Pulmonary artery endothelial cell (primary cell): ENCODE data around the gene TOGARAM2. TPM values are rescaled to one million over a fixed set of nuclear protein-coding genes. Genes with fewer than 3 reads are reported as not detected.

Experiments used
- DNase-seq: peaks from one replicate; pipeline ENCODE4 v3.0.0-alpha.2; 2011; ENCODE audit warnings: low read depth, low spot score
- total RNA-seq: library from RNA; depleted of rRNA; stranded (reverse); fragments of >200 nt; gene quantifications from 2 replicates; pipeline ENCODE4 v1.2.3, GENCODE V29; 2014

TOGARAM2 gene
- total RNA-seq = 0.14 TPM in 1 of 2 replicates, not detected in the other

DNA sequence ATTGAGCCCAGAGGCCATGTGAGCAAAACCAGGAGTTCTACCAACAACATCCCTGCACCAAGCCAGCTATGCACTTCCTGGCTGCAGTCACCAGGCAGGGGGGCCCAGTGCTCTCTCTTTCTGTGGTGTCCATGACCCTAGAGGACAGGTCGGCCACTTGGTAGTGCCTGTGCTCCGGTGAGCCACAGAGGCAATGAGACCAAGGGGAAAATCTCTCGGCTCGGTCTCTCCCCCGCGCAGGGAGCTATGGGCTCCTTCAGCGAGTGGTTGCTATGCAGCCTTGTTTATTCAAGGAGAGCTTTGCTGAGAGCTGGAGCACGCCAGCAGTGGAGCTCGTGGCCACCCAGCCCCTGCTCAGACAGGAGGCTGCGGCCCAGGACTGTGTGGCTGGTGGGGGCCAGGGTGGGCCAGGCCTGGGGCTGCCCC is at the start of gene TOGARAM2:
Gene TOGARAM2 (plus strand): TSS at position 283 of the 426 bp plus-strand sequence. CDS start 13,537 bp downstream, outside the sequence.
- DNase-seq = no peak

- no peak for DNase-seq
Measured at GRCh38 chr2:28934769-28935168, 46.3 kb upstream of the TOGARAM2 start.

GRCh38 chr2:28941008-28941407 is 40.1 kb upstream of the TOGARAM2 start:
- DNase-seq = no peak

DNA sequence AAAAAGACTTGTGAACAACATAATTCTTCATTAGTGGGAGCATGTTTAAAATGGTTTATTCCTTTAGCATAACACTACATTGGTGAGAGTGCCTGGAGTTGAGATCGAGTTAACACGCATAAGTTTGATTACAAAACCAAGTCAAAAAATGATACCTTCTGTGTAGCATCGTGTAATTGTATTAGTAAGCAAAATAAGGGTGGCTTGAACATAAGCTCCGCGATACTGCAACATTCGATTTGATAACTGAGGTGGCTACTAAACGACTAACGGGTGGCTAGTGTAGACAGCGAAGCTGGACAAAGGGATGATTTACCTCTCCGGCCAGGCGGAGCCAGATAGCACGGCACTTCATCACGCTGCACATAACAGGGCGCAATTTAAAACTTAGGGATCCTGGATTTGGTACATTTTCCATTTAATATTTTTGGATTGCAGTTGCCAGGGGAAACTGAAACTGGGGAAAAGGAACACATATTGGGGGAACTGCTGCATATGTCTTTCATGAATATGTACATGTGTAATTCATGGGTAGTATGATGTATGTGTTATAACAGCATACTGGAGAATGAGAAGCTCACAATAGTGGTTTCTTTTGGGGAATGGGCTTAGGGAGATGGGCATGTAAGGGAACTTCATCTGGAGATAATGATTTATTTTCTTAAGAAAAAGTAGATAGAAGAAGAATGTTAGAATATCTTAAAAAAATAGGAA is 36.4 kb upstream of the TOGARAM2 start:
- DNase-seq = no peak

GRCh38 chr2:28948160-28948559 is 32.9 kb upstream of the TOGARAM2 start:
- DNase-seq = no peak

- DNase-seq = no peak
Measured at GRCh38 chr2:28949190-28949589, 31.9 kb upstream of the TOGARAM2 start.

GRCh38 chr2:28949617-28950305 is 31.3 kb upstream of the TOGARAM2 start:
- DNase-seq = no peak

DNA sequence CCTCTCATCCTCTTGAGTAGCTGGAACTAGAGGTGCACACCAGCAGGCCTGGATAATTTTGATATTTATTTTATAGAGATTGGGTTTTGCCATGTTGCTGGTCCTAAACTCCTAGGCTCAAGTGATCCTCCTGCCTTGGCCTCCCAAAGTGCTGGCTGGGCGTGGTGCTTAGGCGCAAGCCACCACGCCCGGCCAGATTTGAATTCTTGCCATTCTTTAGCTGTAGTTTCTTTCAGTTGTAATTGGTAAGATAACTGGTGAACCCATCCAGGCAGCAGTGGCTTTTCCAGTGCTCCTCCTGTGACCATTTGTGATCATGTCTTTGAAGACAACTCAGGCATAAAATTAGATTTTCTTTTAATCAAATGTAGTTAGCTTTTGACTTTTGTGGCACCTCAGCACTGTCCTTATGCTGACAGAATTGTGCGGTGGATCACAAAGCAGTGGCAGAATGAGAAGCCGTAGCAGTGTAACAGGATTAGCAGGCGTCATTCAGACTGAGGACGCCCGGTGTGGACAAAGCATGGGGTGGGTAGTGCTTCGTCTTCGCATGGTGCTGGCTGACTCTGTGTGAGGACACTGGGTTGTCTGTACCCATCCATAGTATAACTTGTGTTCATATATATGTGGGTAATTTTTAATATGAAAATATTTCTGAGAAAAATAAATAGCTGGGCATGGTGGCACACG is 30.0 kb upstream of the TOGARAM2 start:
- no peak for DNase-seq

DNA sequence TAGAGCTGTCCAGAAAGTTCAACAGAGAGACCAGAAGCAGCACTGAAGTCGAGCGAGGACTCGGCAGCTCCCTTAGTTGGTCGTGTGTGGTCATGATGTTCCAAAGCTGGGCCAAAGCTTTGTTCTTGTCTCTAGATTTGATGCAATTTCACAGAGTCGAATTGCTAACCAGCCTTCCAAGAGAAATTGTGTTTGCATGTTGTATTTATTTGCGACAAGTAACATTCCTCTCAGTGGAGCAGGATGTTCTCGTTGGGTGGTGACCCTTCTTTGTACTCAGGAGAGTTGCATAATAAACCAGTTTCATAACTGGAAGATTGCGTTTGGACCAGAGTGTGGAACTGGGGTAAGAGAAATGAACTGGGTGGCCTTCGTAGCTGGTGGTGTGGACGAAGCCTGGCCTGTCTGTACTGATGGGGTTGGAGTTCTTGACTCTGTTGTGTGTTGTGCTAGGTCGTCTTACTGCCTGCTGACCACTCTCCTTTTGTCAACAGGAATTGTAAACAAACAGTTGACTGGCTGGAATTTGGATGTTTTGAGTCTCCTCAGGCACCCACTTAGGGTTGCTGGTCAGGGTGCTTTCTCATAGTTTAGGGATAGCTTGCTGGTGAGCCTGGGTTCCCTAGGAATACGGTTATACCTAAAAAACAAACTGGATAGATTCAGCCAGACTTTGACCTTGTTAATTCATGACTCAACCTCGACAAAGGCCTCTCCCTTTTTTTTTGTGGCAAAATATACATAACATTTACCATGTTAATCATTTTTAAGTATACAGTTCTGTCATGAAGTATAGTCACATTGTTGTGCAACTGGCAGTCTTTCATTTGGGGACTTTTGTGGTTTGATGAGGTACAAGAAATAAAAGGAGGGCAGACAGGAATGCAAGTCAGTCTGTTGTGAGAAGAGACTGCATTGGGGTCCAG is 28.9 kb upstream of the TOGARAM2 start:
- no peak for DNase-seq

DNA sequence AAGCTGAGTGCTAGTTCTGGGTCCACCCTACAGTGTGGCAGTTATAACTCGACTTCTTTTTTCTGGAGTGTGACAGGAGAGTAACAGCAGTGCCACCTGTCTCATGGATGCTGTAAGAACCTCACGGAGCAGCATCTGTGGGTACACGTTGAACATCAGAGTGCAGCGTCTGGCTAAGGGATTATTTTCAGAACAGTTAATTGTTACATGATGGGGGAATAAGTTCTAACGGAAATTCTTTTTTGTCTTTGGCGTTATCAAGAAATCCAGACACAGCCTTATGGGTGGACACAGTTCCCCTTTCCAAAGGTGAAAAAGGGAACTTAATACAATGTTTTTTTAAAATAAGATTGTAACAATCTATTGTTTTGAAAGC is 28.3 kb upstream of the TOGARAM2 start:
- DNase-seq = no peak

GRCh38 chr2:28955467-28955866 is 25.6 kb upstream of the TOGARAM2 start:
- no peak for DNase-seq

- DNase-seq = no peak
Measured at GRCh38 chr2:28956415-28956826, 24.7 kb upstream of the TOGARAM2 start.

DNA sequence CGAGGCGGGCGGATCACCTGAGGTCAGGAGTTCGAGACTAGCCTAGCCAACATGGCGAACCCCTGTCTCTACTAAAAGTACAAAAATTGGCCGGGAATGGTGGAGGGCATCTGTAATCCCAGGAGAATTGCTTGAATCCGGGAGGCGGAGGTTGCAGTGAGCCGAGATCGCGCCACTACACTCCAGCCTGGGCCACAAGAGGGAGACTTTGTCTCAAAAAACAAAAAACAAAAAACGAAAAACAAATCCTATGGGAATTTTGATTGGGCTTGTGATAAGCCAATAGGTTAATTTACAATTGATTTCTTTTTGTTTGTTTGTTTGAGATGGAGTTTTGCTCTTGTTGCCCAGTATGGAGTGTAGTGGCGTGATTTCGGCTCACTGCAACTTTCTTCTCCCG is 24.2 kb upstream of the TOGARAM2 start:
- no peak for DNase-seq

DNA sequence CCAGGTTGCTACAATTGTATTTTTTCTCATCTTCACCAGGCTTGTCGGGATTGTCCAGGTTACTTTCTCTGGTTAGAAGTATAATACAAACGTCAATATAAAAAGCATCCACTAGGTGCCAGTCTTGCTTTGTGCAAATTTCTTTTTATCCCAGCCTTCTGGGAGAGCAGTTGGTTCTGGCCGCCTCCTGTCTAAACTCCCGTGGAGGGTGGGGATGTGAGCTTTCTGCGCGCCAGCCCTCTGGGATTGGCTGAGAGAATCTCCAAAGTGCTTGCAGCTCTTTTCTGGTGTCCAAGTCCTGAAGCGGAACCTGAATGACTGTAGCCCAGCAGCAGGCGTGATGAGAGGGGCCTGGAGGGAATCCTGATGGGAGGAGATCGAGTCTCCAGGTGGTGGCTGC is 22.4 kb upstream of the TOGARAM2 start:
- DNase-seq = peak; percentile 11

GRCh38 chr2:28960401-28960800 is 20.7 kb upstream of the TOGARAM2 start:
- no peak for DNase-seq

DNA sequence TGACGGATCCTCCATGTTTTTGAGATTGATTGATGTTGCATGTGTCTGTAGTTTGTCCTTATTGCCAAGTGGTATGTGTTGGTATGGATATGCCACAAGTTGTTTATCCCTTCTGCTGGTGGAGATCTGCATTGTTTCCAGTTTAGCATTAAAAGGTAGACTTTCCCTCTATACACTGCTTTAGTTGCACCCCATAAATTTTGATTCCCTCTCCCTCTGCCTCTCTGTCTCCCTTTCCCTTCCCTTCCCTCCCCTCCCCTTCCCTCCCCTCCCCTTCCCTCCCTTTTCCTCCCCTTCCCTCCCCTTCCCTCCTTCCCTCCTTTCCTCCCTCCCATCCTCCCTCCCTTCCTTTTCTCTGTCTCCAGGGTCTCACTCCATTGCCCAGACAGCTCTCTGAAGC is 18.6 kb upstream of the TOGARAM2 start:
- DNase-seq = no peak

- no peak for DNase-seq
Measured at GRCh38 chr2:28970464-28971160, 10.5 kb upstream of the TOGARAM2 start.

GRCh38 chr2:28972778-28973335 is 8.2 kb upstream of the TOGARAM2 start:
- DNase-seq = no peak

DNA sequence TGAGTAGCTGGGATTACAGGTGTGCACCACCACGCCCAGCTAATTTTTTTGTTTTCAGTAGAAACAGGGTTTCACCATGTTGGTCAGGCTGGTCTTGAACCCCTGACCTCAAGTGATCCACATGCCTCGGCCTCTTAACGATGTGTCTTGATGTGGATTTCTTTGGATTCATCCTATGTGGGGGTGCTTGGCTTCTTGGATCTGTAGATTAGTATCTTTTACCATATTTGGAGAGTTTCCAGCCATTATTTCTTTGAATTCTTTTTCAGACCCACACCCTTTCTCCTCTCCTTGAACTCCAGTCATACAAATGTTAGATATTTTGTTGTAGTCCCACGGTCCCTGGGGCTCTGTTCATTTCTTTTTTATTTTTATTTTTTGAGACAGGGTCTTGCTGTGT is 6.8 kb upstream of the TOGARAM2 start:
- DNase-seq = no peak

DNA sequence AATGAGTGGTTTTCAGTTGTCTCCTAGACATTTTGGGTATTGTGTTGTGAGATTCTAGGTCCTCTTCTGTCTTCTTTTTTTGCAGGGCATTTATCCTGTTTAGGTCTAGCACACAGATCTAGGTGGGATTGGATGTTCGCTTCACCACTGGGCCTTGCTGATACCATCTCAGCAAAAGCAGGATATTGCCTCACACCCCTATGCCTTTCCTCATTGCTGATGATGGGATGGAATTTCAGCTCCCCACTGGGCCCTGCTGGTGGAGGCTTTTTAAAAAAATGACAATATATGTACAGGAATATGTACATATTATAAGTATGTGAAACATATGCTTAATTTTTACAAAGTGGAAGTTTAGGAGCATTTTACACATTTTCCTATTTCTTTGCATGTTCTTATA is 5.4 kb upstream of the TOGARAM2 start:
- no peak for DNase-seq
